ENCODE results near the gene RHBDF2.

Gene RHBDF2
- long read RNA-seq, donor 1: 0 reads
- long read RNA-seq, donor 2: 0 reads
- long read RNA-seq, donor 3: 0 reads
- long read RNA-seq, donor 4: 0 reads
- long read RNA-seq, donor 5: 0 reads
- long read RNA-seq, donor 6, partial matches to known transcripts: 0 of 2 reads
- long read RNA-seq, donor 6, other reads (novel, unspliced or antisense): 0 of 2 reads
- long read RNA-seq, donor 7: 0 reads
- long read RNA-seq, donor 8: 0 reads

- DNase-seq: peak; percentile 92
Observed at GRCh38 chr17:76501018-76501826, at the start of gene RHBDF2. Gene RHBDF2, minus strand, starts transcription at chr17:76501423. Its CDS starts 19,899 bp downstream, at chr17:76481524.

- no peak for DNase-seq
Observed at GRCh38 chr17:76549539-76549938, 48.3 kb upstream of the RHBDF2 start.

DNA sequence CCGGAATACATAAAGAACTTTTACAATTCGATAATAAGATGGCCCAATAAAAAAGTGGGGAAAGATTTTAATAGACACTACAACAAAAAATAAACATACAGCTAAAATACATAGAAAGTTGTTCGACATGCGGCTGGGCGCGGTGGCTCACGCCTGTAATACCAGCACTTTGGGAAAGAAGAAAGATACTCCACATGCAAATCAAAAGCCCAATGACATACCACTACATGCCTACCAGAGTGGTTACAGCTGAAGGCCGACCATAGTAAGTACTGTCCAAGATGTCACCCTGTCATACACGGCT lies 47.9 kb upstream of the RHBDF2 start:
- no peak for DNase-seq

GRCh38 chr17:76548378-76549214 lies 47.4 kb upstream of the RHBDF2 start:
- no peak for DNase-seq

DNA sequence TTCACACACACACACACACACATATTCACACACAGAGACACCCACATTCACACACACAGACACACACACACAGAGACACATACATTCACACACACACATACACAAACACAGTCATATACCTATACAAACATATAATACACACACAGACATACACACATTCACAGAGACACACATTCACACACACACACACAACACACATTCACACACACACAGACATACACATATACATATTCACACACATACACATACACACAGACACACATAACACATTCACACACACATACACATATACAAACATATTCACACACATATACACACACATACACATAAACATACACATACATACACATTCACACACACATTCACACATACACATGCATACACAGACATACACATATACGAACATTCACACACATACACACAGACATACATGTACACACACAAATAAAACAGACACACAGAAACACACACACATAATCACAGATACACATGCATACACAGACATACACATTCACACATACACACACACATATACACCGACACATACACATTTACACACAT lies 46.5 kb upstream of the RHBDF2 start:
- DNase-seq: no peak

DNA sequence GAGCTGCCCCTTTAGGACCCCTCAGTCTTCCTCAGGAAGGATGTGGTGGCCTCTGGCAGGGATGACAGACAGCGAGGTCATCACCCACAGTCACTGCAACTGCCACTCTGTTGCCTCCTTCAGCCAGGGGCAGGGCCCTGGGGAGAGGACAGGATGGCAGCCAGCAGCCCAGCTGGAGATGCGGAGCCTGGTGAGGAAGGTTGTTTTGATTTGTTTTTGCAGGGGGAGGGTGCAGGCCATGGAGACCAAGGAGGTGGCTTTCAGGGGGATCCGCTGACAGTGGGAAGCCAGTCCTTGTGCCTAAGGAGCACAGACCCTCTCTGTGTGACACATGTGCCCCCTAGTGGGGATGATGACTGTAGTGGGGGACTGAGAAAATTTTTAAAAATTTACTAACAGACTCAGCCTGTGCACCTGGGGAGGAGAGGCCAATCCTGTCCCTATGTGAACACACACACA lies 46.0 kb upstream of the RHBDF2 start:
- DNase-seq: peak; percentile 69

DNA sequence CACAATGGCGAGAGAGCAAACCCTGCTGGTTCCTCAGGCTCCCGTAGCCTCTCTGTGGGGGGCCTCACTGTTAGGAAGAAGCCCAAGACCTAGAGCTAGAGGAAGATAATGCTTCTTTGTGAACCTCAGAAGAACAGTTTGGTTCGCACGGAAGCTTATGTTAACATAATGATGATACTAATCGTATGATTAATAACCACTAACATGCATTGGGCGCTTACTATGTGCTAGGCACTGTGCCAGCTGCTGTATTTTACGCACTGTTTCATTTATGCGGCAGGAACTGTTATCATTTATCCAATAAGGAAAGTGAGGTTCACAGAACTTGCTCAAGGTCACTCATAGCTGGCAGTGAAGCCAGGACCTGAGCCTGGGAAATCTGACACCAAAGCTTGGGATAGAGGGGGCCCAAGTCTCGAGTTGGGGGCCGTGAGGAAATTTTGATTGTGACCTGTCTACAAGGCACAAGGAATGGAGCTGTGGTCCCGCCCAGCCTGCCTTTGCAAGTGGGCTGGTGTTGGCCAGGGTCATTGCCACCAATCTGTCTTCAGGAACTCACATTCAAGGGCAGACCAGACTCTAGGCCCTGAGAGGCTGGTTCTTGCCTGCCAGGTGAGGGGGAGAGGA lies 45.4 kb upstream of the RHBDF2 start:
- DNase-seq: no peak

DNA sequence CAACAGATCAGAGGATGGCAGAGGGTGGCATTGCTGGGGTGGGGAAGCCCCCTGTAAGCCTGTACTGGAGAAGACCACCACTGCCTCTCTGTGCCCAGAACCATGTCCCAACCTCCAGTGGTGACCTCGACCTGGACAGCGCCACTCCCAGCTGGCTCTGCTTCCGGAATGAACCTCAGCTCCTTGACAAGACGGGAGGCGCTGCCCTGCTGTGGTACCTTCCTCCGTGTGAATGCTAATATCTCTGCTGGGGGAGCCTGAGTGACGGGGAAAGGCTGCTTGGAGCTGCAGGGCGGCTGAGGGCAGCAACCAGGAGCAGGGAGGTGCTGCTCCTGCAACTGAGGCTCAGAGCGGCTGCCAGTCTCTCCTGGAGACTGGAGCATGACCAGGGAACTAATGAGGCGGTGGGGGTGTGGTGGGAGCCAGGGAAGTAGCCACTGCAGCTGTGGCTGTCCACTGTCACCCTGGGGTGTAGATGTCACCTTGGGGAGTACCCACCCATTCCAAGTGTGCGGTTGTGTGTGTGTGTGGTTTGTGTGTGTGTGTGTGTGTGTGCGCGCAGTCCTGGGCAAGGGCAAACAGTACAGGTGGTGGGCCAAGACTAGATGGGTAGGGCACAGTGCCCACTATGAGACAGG lies 44.8 kb upstream of the RHBDF2 start:
- peak; percentile 36 for DNase-seq

DNA sequence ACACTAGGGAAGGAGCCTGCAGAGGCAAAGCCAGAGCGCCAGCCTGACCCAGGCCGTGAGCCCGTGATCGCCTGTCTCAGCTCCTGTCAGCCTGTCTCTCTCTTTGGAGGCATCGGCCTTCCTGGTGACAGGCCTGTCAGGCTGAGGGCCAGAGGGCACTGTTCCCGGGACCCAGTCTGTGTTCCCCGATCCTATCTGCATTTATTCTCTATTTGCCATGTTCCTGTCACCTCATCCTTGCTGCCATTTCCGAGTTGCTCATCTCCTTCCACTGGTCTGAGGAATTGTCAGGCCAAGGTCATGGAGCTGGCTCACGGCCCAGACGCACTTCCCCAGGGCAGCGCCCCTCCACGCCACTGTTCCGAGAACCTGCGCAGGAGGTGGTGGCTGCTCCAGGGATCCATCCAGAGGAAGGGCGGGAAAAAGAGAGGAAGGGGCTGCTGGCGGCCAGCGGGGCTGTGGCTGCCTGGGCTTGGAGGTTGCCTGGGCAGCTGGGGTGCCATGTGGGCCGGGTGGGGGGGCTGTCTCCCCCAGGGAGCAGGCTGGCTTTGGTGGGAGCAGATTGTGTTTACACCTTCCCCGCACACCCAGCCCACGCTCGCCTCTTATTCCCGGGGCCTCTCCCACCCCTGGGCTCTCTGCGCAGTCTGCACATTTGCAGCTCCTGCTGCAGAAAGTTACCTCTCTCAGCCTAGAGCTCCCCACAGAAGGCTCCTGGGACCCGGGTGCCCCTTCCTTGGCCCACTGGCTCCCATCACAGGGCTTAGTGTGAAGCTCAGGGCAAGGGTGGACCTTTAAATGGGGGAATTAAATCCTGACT lies 43.5 kb upstream of the RHBDF2 start:
- DNase-seq: peak; percentile 33

GRCh38 chr17:76543826-76544545 lies 42.8 kb upstream of the RHBDF2 start:
- peak; percentile 41 for DNase-seq

GRCh38 chr17:76543482-76543825 lies 42.2 kb upstream of the RHBDF2 start:
- DNase-seq: no peak

- no peak for DNase-seq
Observed at GRCh38 chr17:76542984-76543383, 41.8 kb upstream of the RHBDF2 start.

DNA sequence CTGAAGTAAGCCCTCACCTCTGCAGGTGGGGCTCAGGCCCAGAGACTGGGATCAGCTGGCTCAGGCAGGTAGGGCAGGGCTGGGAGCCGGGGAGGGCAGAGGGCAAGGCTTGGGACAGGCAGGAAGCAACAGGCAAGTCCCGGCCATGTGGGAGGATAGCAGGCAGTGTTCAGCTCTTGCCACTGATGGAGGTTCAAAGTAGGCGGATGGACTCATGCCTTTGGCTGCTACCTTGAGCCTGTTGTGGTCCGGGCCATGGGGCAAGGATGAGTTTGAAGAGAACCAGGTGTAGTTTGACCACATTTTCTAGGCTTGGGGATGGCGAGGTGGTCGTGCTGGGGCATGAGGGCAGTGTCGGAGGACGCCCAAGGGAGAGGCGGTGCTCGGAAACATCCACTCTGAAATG lies 41.3 kb upstream of the RHBDF2 start:
- no peak for DNase-seq

DNA sequence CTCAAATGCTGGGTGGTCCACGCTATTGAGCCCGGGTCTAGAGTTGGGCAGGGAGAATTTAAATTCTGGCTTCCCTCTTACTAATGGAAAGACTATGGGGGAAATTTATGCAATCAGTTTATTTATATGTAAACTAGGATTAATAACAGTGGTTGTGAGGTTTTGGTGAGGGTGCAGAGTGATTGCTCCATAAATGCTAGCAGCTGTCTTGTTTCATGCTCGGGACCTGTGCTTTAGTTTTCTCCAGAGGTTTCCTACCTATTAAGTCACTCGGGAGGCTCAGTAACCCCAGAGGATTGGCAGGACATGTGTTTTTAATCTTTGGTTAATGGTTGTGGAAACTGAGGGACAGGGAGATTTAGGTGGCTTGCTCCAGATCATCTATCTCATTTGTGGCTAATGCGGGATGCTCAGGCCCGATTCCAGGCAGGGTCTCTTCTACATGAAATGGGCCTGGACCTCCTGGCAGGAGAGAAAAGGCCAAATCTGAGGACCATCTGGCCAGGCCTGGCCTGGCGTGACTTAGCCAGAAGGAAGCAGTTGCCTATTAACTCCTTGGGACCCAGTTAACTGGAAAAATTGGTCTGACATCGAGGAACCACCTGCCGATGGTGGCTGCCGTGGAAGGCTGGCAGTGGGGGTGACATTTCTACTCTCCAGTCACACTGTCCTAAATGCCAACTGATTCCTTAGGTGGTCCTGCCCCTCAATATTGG lies 40.7 kb upstream of the RHBDF2 start:
- DNase-seq: no peak

DNA sequence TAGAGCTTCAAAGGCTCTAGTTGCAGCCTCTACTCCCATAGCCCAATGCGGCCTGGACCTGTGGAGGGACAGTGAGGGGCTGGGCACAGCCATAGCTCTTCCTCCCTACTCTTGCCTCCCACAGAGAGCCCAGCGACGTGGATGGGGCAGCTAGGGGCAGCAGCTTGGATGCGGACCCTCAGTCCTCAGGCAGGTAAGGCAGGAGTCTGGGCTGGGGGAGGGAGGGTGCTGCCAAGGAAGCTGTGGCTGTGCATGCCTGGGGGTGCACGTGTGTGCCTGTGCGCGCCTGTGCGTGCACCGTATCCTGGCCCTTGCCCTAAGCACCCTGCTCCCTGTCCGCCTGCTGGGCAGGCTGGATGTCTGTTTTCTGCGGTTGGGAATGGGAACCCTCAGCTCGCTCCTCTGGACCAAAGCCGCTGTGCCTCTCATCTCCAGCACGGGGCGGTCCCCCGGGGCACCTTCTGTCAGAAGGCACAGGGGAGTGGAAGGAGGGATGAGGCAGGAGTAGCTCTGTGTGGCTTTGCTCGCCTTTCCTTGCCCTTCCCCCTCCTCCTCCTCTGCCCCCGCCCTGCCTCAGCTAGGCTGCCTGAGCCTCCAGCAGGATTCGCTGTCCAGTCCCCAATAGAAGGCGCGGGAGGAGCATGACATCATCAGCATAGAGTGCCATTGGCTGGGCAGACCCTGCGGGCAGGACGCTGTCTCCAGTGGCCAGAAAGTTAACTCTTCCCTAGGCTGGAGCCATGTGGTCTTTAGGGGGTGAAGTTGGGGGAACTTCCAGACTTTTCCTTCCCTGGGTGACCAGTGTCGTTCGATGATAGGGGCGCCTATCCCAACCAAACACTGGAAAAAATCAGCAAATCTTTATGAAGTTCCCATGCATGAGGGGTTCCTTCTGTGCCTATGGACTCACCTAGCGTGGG lies 39.4 kb upstream of the RHBDF2 start:
- peak; percentile 87 for DNase-seq

DNA sequence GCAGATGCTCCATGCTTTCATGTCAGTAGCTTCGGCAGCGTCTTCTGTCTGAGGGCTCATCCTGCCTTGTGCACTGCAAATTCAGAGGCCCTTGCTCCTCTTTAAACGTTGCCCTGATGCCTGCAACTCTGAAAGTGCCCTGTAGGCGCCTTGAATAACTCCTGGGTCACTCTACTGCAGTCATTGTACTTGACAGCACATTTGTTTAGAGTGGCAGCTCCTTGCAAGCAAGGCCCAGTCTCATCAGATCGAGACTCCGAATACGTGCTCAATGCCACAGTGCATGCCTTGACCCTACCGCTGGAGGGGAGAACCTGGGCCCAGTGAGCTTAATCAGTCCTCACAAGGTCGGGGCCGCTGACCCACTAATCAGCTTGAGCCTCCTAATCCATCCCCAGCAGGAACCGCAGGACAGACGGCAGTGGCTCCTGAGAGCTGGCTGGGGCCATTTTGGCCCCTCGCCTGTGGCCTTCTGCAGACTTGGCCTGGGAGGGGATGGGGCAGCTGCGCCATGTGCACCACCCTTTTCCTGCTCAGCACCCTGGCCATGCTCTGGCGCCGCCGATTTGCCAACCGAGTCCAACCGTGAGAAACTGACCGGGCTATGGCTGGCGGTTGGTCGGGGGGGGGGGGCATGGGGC lies 38.5 kb upstream of the RHBDF2 start, which contains the start of gene PRCD:
TSS of gene PRCD (plus strand) at position 414 of the 641 bp plus-strand sequence. CDS start at position 512, 98 bp downstream.
- no peak for DNase-seq

- no peak for DNase-seq
Observed at GRCh38 chr17:76538941-76539570, 37.8 kb upstream of the RHBDF2 start.

All from right kidney (tissue), 9 donors.